GM12874 (cell line): ENCODE results near the gene GAB3.

Source experiments
- TF ChIP-seq, protein P1 (sequence below): IDR thresholded peaks from 2 replicates; pipeline ENCODE4 v1.5.1; 2011; ENCODE audit warnings: low read depth, mild to moderate bottlenecking, control low read depth, low read length, moderate library complexity; ENCODE audit not compliant: insufficient read depth

GAB3 gene

DNA sequence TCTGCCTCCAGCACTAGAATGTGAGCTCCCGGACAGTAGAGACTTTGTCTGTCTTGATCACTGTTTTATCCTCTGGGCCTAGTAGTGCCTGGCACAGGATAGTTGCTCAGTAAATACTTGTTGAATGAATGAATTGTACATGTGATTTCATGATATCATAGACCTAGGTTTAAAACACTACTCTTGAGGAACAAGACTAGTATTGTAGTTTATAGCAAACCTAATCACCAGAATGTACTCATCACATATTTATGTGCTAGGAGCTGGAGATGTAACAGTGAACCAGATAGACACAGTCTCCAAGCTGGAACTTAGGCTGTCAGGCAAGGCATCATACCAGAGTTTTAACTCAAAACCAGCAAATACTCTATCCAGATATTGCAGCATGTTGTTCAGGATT is 23.5 kb downstream of the GAB3 start:
- TF ChIP-seq, protein P1, sequence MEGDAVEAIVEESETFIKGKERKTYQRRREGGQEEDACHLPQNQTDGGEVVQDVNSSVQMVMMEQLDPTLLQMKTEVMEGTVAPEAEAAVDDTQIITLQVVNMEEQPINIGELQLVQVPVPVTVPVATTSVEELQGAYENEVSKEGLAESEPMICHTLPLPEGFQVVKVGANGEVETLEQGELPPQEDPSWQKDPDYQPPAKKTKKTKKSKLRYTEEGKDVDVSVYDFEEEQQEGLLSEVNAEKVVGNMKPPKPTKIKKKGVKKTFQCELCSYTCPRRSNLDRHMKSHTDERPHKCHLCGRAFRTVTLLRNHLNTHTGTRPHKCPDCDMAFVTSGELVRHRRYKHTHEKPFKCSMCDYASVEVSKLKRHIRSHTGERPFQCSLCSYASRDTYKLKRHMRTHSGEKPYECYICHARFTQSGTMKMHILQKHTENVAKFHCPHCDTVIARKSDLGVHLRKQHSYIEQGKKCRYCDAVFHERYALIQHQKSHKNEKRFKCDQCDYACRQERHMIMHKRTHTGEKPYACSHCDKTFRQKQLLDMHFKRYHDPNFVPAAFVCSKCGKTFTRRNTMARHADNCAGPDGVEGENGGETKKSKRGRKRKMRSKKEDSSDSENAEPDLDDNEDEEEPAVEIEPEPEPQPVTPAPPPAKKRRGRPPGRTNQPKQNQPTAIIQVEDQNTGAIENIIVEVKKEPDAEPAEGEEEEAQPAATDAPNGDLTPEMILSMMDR, result no peak

- TF ChIP-seq, protein P1, result no peak
Measured at GRCh38 chrX:154724993-154725756, 25.7 kb downstream of the GAB3 start.

DNA sequence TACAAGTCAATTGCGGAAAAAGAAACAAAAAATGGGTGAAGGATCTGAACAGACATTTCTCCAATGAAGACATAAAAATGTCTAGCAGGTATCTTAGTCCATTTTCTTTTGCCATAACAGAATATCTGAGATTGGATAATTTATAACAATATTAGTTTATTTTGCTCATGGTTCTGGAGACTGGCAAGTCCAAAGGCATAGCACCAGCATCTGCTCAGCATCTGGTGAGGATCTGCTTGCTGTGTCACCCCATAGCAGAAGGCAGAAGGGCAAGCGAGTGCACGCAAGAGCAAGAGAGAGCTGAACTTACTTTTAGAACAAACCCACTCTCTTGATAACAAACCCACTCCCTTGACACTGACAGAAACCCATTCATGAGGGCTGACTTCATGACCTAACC is 29.7 kb downstream of the GAB3 start:
- TF ChIP-seq, protein P1, result no peak

- TF ChIP-seq, protein P1, result no peak
Measured at GRCh38 chrX:154720067-154720466, 30.8 kb downstream of the GAB3 start.

- TF ChIP-seq, protein P1, result no peak
Measured at GRCh38 chrX:154719132-154719675, 31.7 kb downstream of the GAB3 start.

DNA sequence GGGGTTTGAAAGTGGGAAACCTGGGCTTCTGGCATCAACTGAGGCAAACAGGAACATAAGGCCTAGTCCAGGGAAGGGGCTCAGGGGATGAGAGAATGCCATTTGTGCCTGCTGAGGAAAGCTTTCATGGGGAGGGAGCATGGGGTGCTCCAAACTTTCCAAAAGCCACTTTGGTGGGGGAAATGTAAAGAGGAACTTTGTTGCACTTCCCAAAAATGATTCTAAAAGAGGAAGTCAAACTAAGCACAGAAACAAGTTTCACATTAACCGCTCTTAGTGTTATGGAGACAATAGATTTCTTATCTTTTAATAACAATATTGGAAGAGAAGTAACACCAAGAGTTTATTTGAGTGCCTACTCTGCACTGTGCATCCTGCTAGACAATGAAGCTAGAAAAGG is 32.3 kb downstream of the GAB3 start:
- TF ChIP-seq, protein P1, result no peak

DNA sequence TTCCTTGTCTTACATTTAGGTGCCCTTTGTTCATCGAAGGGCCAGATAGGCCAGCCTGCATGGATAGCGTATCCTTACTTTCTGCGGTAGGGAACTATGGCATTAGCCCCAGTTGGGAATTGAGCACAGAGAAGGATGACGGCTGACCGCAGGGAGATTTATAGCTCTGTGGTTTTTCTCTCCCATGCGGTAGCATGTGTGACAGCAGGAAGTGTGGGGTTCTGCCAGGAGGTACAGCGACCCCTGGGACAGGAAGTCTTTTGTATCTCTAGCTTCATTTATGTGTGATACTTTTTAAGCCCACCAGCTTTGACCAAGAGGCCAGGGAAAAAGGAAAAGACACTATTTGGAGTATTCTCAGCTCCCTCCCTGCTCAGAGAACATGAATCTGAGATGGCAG is 33.1 kb downstream of the GAB3 start:
- TF ChIP-seq, protein P1, result no peak
